Activated CD8-positive, alpha-beta T cell treated with anti-CD3 and anti-CD28 coated beads for 36 hours (primary cell): ENCODE measurements around the gene SLC2A13. TPM values are rescaled to one million over a fixed set of nuclear protein-coding genes. Genes with fewer than 3 reads are reported as not detected.

ENCODE experiments used
- ATAC-seq: fragments of 200-7000 bp; cut with Tn5 transposase; one replicate; pipeline ENCODE4 v1.10.0; 2021; ENCODE audit warnings: mild to moderate bottlenecking, moderate library complexity
- CTCF ChIA-PET: fragments of 350-600 bp; sonication (Branson Sonifier 250); formaldehyde crosslinking; loops from one replicate; lab custom pipeline; 2021; ENCODE audit warnings: antibody characterized with exemption; lab: Charles Lee
- POLR2A ChIA-PET: fragments of 350-600 bp; sonication (Branson Sonifier 250); formaldehyde crosslinking; loops from one replicate; lab custom pipeline; 2021; ENCODE audit warnings: antibody characterized with exemption; lab: Charles Lee
- DNase-seq: peaks from one replicate; pipeline ENCODE4 v3.0.0-alpha.2; 2020
- H3K27ac Mint-ChIP-seq: one replicate; pipeline ENCODE4 v1.8.0; 2021; ENCODE audit warnings: mild to moderate bottlenecking, mixed read lengths
- H3K27me3 Mint-ChIP-seq: one replicate; pipeline ENCODE4 v1.8.0; 2021; ENCODE audit warnings: mixed read lengths
- H3K36me3 Mint-ChIP-seq: one replicate; pipeline ENCODE4 v1.8.0; 2021; ENCODE audit warnings: low read depth, mixed read lengths
- H3K4me1 Mint-ChIP-seq: one replicate; pipeline ENCODE4 v1.8.0; 2021; ENCODE audit warnings: low read depth, mixed read lengths
- H3K4me3 Mint-ChIP-seq: one replicate; pipeline ENCODE4 v1.8.0; 2021; ENCODE audit warnings: mild to moderate bottlenecking, moderate library complexity, mixed read lengths
- H3K9me3 Mint-ChIP-seq: one replicate; pipeline ENCODE4 v1.8.0; 2021; ENCODE audit warnings: mixed read lengths
- intact Hi-C: fragments of 100-400 bp; cut with micrococcal nuclease; formaldehyde crosslinking; loops from one replicate; pipeline ENCODE4 v1.10.0; 2022
- total RNA-seq, 2 experiments: library from RNA; stranded (reverse); gene quantifications; one replicate each; pipeline ENCODE4 v1.2.3, GENCODE V29; 2021
- TF ChIP-seq, protein P1 (sequence below): fragments of 200-600 bp; IDR thresholded peaks from one replicate; pipeline ENCODE4 v1.8.0; 2022; ENCODE audit warnings: antibody characterized with exemption, mild to moderate bottlenecking

Gene SLC2A13
- total RNA-seq, 2 experiments from 2014 or later: 9.0 to 9.3 TPM

DNA sequence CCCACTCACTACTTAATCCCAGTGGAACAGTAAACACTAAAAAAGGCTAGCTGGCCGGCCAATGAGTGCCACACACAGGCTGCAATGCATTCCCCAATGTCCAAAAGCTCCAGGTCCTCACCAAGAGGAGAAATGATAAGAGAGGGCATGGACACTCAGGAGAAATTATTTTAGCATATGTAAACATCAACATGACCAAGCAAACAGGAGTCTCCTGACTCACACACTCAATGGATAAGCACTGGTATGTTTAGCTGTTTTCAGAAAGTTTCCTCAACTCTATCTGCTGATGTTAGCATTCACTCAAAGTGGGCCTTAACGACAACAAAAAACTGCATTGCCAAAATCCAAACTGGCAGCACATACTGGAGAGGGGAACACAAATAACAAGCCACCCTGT, 105.0 kb downstream of the SLC2A13 start:
- no peaks in the 10 kb centered on the region for H3K27me3 Mint-ChIP-seq
- TF ChIP-seq, protein P1, sequence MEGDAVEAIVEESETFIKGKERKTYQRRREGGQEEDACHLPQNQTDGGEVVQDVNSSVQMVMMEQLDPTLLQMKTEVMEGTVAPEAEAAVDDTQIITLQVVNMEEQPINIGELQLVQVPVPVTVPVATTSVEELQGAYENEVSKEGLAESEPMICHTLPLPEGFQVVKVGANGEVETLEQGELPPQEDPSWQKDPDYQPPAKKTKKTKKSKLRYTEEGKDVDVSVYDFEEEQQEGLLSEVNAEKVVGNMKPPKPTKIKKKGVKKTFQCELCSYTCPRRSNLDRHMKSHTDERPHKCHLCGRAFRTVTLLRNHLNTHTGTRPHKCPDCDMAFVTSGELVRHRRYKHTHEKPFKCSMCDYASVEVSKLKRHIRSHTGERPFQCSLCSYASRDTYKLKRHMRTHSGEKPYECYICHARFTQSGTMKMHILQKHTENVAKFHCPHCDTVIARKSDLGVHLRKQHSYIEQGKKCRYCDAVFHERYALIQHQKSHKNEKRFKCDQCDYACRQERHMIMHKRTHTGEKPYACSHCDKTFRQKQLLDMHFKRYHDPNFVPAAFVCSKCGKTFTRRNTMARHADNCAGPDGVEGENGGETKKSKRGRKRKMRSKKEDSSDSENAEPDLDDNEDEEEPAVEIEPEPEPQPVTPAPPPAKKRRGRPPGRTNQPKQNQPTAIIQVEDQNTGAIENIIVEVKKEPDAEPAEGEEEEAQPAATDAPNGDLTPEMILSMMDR: no peak
- POLR2A ChIA-PET: no interaction called here
- H3K27ac Mint-ChIP-seq: no peak overlapping the region
- H3K36me3 Mint-ChIP-seq: peaks cover 29% of the 10 kb centered on the region
- ATAC-seq (no peak), DNase-seq (no peak)
- H3K4me1 Mint-ChIP-seq: no peaks in the 10 kb centered on the region
- no peak overlapping the region for H3K4me3 Mint-ChIP-seq
- intact Hi-C loops: no loop called here
- peaks cover 27% of the 10 kb centered on the region for H3K9me3 Mint-ChIP-seq
- CTCF ChIA-PET: interaction anchor here (1.0 to 2.2 kb wide), 3 partner anchors 9 to 12 kb away, joined by 4 to 11 read pairs (median 8); no protein-coding TSS in a partner anchor

DNA sequence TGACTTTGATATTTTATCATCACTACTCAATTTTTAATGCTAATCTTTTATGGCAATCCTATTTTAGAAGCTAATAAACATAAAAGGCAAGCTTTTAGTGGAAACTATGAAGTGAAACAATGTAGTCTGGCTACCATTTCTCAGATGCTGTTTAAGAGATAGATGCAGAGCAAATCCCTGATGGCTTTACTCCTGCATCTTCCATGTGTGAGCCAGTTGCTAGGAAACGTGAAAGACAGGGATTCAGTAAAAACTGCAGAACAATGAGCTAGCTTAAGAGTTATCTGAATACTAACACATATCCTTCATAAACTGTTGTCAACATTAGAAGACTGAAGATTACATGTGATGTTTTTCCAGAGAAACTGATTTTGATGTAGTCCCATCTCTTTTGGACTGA, 112.6 kb downstream of the SLC2A13 start:
- H3K36me3 Mint-ChIP-seq: peaks cover 13% of the 10 kb centered on the region
- no peak for ATAC-seq
- ChIA-PET POLR2A (no interaction called here), CTCF (interaction anchor here (0.9 to 1.2 kb wide), 2 partner anchors 13 to 18 kb away, joined by 3 read pairs; no protein-coding TSS in a partner anchor)
- DNase-seq: no peak
- no peaks in the 10 kb centered on the region for H3K4me1 Mint-ChIP-seq
- H3K27me3 Mint-ChIP-seq: no peaks in the 10 kb centered on the region
- intact Hi-C loops: no loop called here
- H3K4me3 Mint-ChIP-seq: no peak overlapping the region
- no peak overlapping the region for H3K27ac Mint-ChIP-seq
- TF ChIP-seq, protein P1: no peak
- peaks cover 11% of the 10 kb centered on the region for H3K9me3 Mint-ChIP-seq

DNA sequence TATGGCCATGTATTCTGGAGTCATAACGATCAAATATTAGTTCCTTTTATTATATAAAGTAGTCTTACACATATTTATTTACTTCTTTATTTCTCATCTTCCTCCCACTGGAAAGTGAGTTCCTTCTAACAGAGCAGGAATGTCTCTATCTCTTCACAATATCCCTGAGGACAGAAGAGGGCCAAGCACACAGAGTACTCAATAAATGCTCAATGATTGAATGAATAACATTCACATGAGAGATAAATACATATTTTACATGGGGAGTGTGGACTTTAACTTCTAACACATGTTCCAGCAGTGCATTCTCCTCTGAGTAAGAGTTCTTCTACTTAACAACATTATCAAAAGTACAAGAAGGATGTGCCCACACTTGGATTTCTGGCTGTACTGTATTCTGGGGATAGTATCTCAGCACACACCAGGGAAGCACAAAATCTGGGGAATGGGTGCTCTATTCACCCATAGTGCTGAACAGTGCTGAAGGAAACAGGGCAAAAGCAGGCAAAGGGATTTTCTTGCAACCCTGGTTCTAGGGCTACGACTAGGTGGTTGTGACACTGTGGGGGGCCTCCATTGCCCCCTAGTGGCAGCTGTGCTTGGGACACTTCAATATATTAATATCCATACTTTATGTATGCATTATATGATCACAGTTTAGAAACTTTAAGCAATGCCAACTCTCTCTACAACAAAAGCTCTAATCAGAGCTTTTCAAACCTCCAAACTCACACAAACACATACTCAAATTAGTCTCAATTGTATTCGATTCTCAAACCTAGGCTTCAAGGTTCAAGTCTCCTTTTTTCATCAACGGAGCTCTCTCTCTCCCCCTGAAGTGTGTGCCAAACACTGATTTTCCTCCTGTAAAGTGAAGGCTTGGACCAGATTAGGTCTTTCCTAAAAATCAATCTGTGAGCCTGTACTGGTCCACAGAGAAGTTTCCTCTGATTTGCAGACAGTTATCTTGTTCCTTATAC, 115.5 kb downstream of the SLC2A13 start:
- Mint-ChIP-seq H3K9me3 (no peaks in the 10 kb centered on the region), H3K27ac (no peak overlapping the region), H3K36me3 (no peaks in the 10 kb centered on the region), H3K4me3 (no peak overlapping the region), H3K27me3 (no peaks in the 10 kb centered on the region), H3K4me1 (no peaks in the 10 kb centered on the region)
- TF ChIP-seq, protein P1: peak; percentile 92
- ChIA-PET POLR2A (no interaction called here), CTCF (interaction anchor here (0.7 to 2.7 kb wide), 23 partner anchors 10 to 630 kb away, joined by 3 to 18 read pairs (median 3); no protein-coding TSS in a partner anchor)
- intact Hi-C loops: no loop called here
- ATAC-seq: peak; percentile 91
- peak; percentile 82 for DNase-seq

DNA sequence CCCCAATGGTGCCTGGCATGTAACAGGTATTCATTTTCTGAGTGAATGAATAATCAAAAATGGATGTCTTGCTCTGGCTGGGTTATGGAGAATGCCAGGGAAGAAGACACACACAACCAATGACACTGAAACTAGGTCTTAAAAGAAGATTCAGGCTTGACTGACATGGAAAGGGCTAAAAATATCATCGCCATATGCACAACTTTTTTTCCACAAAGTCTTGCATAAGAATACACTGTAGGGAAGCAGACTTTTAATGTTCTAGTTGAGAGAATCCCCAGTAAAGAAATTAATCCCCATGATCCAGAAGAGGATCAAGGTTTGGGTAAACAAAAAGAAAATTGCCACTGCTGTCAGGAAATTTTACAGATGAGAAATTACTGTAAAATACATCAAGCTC, 116.4 kb downstream of the SLC2A13 start:
- POLR2A ChIA-PET: no interaction called here
- TF ChIP-seq, protein P1: no peak
- CTCF ChIA-PET: interaction anchor here (1.0 kb wide), 1 partner anchor 28 kb away, joined by 3 read pairs; no protein-coding TSS in a partner anchor
- Mint-ChIP-seq H3K36me3 (no peaks in the 10 kb centered on the region), H3K27ac (no peak overlapping the region), H3K4me1 (no peaks in the 10 kb centered on the region), H3K4me3 (no peak overlapping the region), H3K9me3 (no peaks in the 10 kb centered on the region), H3K27me3 (no peaks in the 10 kb centered on the region)
- no peak for ATAC-seq
- intact Hi-C loops: loop anchor here (10.0 kb wide), 1 partner anchor 215 kb away; no protein-coding TSS in a partner anchor
- DNase-seq: no peak

DNA sequence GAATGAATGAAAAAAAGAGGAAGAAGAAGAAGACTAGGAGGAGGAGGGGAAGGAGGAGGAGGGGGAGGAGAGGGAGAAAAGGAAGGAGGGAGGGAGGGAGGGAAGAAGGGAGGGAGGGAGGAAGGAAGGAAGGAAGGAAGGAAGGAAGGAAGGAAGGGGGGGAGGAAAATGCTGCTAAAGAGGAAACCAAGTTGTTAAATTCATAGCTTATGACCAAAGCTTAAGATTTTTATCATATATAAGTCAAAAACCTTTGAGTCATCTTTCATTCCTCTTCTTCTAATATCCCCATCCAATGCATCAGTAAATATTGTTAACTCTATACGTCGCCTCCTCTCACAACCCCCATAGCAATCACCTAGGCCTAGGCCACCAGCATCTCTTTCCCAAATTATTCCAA, 117.3 kb downstream of the SLC2A13 start:
- Mint-ChIP-seq H3K36me3 (no peaks in the 10 kb centered on the region), H3K27me3 (no peaks in the 10 kb centered on the region), H3K27ac (no peak overlapping the region), H3K4me3 (no peak overlapping the region), H3K9me3 (no peaks in the 10 kb centered on the region), H3K4me1 (no peaks in the 10 kb centered on the region)
- POLR2A ChIA-PET: no interaction called here
- ATAC-seq (no peak), DNase-seq (no peak)
- TF ChIP-seq, protein P1: no peak
- CTCF ChIA-PET: no interaction called here
- intact Hi-C loops: loop anchor here (10.0 kb wide), 1 partner anchor 214 kb away; no protein-coding TSS in a partner anchor
